Suppressor macrophage treated with lipopolysaccharide for 1 hour (primary cell): ENCODE results near the gene RDH12.
"Not testable (repeated sequence)": the region's sequence is repeated elsewhere in the genome, so short reads cannot be mapped to it uniquely, and the experiment has no call there.

ENCODE experiments used
- DNase-seq, 3 donors: peaks; one replicate each; pipeline ENCODE4 v3.0.0-alpha.2; 2020 to 2022

The RDH12 gene

GRCh38 chr14:67701492-67701891 is at the start of gene RDH12:
Gene RDH12, plus strand, starts transcription at chr14:67701886. Its CDS starts 20,757 bp downstream, at chr14:67722643.
- DNase-seq: not testable (repeated sequence)

DNA sequence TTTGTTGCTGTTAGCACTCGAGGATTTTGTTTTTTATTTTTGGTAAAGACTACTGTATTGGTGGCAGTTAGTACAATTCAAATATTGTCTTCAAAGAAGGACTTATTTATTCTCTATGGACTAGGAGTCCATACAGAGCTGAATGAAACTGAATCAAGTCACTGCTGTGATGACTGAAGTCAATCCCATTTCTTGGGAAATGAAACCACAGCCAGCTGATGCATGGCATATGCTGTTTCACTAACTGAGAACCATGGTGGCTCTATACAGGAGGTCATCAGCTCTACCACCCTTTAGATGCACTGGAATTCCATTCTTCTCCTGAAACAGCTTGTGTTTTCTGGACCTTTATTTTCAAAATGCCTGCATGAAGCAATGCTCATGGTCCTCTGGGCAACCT is 49.5 kb upstream of the RDH12 start:
- DNase-seq: no peak

- DNase-seq: no peak
Observed at GRCh38 chr14:67653651-67654280, 47.9 kb upstream of the RDH12 start.

DNA sequence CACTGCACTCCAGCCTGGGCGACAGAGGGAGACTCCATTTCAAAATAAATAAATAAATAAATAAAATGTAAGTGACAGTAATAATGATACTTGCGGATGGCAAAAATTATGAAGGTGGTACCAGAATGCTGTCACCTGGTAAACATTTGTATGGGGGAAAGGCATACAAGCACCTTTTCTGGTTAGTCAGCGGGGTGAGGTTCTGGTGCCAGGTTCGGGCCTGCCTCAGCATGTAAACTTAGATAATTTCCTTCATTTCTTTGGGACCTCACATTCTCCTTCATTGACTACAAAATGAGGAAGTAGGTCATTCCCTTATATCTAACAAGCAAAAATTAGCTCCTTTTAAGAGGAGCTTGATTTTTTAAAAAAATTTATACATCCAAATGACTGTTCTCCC is 38.1 kb upstream of the RDH12 start:
- no peak for DNase-seq

- DNase-seq: peak; percentile 28 to 56 (median 49)
Observed at GRCh38 chr14:67665868-67666267, 35.8 kb upstream of the RDH12 start.

GRCh38 chr14:67666750-67667449 is 34.8 kb upstream of the RDH12 start:
- DNase-seq: peak; percentile 62 to 74 (median 72)

DNA sequence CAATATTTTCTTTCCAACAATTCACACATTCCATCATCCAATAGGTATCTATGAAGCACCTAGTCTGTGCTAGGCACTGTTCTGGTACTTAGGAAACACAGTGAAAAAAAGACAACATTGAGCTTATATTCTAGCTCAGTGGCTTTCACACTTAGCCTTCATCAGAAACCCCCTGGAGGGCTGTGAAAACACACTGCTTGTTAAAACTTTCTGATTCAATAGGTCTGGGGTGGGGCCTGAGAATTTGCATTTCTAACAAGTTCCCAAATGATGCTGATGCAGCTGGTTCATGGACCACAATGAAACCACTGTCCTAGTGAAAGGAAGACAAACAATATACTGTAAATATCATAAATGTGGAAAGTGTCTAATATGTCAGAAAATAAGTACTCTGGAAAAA is 33.1 kb upstream of the RDH12 start:
- no peak for DNase-seq

DNA sequence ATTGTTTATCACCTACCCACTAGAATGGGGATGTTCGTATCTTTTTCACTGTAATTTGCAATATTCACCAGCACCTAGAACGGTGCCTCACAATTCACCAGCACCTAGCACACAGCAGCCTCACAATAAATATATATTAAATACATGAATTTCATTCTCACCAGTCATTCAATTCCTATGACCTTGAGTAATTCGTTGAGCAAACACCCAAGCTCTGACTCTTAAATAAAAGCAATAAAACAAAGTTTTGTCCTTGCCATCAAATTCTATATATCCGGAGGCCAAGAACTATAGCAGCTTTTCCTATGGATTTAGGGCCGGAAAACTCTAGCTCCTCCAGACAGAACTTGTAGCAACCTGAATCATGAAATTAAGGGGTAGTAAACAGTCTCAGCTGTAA is 28.2 kb upstream of the RDH12 start:
- no peak for DNase-seq

GRCh38 chr14:67674139-67674479 is 27.6 kb upstream of the RDH12 start:
- peak; percentile 69 to 85 (median 71) for DNase-seq

DNA sequence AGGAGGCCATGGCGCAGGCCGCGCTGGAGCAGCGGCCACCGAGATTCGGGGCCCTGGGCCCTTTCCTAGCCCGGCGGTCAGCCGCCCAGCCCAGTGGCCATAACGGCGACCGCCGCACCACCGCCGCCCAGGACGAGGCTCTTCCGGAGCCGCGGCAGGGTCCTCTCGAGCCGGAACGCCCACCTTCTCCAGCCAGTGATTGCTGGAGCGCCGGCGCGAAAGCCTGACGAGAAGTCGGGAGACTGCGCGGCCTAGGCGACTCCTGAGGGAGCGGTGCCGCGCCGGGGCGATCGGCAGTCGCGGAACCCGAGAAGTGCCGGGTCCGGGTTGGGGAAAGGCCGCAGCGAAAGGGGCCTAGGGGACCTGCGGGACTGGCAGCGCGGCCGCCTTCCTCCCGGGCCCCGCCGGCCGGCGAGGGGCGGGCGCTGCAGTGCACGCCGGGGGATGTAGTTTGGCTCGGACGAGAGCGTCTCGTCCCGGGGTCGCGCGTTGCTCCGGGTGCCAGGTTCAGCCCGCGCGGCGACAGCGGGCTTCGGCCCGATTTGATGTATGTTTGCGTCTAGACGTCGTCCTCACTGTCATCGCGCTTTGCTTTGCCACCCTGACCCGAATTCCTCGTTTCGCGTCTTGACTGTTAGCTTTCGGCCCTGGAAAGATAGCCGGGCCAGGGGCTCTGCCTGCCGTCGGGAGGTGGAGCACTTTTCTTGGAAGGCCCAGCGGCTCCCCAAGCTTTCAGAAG is 27.0 kb upstream of the RDH12 start, which contains the start of gene VTI1B:
Gene VTI1B, minus strand, starts transcription at position 153 of the 739 bp plus-strand sequence. Its CDS starts 143 bp downstream, at position 10.
- peak; percentile 85 to 95 (median 89) for DNase-seq

DNA sequence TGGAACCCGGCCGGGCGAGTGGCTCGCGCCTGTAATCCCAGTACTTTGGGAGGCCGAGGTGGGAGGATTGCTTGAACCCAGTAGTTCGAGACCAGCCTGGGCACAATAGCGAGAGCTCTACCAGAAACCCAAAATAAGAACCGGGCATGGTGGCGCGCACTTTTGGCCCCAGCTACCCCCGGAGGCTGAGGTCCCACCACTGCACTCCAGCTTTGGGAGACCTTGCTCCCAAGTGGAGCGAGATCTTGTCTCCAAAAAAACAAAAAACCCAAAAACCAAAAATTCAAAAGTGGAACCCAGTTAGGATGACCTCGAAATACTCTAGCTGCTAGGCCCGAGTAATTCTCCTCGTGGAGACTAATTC is 26.5 kb upstream of the RDH12 start:
- no peak for DNase-seq

- no peak for DNase-seq
Observed at GRCh38 chr14:67679006-67679405, 22.7 kb upstream of the RDH12 start.

GRCh38 chr14:67680121-67680602 is 21.5 kb upstream of the RDH12 start:
- DNase-seq: peak; percentile 56 to 85 (median 82)

- DNase-seq: peak; percentile 89 to 90 (median 89)
Observed at GRCh38 chr14:67680941-67681340, 20.7 kb upstream of the RDH12 start.

DNA sequence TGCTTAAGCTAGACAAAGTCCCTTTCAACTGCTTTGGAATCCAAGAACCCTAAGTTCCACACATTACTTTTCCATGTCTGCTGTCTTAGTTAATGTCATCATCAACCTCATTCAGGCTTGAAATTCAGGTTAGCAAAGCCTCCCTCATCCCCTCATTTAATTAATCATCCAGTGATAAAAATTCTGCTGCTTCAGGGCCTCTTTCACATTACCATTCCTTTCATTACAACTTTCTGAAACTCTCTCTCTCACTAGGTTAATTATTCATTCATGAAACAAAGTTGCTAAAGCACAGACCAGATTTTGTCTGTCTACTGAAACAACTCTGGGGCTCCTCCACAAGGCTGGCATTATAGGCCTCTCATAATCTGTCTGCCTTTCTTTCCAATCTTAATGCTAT is 17.8 kb upstream of the RDH12 start:
- no peak for DNase-seq

DNA sequence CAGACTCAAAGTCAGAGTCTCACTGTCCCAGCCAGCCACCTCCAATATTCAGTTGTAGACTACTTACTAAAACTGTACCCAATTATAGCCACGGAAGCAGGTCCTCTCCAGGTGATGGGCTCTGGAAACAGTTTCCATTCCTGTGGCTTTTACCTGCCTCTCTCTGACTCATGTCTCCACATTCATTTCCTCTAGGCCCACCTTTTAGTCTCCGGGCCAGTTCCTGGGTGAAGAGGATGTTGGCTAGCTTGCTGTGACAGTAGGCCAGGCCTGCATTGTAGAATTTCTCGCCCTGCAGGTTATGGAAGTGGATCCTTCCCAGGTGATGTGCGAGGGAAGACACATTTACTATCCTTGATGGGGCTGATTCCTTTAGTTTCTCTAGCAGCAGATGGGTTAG is 11.7 kb upstream of the RDH12 start:
- no peak for DNase-seq

DNA sequence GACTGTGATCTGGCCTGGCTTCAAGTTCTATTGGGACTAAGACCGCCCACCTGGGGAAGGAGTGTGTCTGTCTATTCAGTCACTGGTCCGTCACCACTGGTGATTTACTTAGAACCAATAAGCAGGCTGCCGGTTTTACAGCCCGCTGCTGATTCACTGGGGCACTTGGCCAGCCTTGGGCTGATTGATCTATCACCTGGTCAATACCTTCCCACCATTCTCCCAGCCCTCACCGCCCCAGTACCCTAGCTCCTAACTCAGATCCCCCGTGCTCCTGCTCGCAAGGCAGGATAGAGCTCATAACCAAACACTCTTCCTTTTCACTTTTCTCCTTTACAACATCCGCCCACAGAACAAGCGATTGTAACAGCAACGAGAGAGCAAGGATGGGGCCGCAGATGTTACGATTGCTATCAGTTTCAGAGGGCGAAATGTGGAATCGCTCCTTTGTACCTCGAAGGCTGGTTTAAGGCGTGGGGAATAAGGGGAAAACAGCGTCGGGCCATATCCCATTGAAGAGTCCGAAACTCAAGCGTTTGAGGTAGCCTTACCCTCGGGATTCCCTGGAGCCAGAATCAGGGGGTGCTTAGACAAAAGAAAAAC is 6.8 kb upstream of the RDH12 start:
- peak; percentile 88 to 95 (median 92) for DNase-seq

DNA sequence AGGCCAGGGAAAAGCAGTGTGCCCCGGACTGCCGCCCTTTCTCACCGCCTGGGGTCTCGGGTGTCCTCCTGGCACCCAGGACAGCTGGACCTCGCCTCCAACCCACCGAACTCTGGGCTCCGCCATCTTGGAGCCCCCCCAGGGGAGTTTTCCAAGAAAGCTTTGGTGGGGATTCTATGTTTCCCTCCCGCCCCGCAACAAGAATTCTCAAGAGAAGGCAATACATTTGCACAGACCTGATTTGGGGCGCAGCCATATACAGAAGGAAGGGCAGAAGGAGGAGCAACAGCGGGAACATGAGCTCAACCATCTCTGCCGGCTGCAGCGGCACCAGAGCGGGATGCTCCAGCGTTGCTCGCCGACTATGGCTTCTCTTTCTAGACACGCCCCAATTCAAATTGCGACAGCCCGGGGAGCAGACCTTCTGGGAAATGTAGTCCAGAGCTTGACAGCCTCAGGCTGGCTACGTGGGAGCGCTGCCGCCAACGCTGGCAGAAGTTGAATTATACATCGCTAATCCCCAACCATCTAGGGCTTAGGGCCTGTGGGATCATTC is 6.2 kb upstream of the RDH12 start, which contains the start of gene RDH11:
Gene RDH11, minus strand, starts transcription at position 371 of the 556 bp plus-strand sequence. Its CDS starts 61 bp downstream, at position 310.
- peak; percentile 94 to 96 (median 95) for DNase-seq

DNA sequence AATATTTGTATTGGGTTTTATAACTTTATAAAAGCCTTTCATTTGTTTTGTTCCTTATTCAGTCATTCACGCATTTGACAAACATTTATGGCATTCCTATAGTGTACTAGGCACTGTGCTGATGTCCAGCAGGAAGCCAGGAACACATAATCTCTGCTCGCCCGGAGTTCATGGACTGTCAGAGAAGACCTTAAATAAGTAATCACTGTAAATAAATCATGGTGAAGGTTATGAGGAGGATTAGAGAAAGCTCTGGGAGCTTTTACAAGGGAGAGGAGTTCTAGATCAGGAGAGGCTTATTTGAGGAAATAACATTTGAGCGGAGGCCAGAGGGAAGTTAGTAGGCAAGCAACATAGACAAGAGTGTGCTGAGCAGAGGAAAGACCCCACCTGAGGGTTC is 4.7 kb upstream of the RDH12 start:
- DNase-seq: peak; percentile 17 to 32 (median 28)

GRCh38 chr14:67698179-67698578 is 3.5 kb upstream of the RDH12 start:
- no peak for DNase-seq

DNA sequence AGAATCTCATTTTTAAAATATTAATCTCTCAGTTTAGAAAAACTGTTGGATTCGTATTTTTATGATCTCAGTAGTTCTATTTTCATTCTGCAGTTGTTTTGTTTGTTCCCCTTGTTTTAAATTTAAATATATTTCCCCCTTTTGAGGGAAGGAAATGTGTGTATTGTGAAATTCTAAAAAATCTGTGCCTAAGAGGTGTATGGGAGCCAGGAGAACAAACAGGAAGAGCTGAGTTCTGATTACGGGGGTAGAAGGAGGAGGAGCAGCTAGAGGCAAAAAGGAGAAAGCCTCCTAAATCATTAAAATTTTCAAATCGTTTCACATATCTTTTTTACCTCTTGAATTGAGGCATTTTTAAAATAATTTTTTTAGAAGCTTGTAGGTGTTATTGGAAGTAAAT is 2.3 kb downstream of the RDH12 start:
- DNase-seq: peak; percentile 48 to 69 (median 49)

DNA sequence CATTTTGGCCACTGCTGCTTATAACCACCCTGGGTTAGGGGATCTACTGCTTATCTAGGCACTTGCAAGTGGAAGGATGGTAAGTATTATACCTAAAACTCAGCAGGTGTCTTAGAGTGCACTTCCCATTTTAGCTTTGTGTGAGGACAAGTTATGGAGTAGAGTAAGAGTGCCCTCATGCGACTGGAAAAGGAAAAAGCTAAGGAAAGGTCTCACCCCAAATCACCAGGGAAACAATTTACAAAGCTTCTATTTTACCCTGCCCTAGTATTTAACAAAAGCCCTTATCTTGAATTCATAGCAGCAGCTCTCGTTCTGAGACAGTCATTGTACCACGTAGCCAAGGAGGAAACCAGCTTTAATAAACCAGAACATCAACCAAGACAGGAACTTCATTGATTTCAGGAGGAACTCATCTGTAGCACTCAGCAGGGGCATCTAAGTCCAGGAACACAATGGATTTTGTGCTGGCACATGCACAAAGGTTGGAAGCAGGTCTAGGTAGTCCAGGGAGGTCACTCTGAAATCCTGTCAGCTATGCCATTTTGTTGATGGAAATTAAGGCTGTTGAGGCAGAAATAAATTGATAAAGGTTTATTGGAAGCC is 2.9 kb downstream of the RDH12 start:
- DNase-seq: peak; percentile 67 to 77 (median 72)
